Measurements from ENCODE around the gene LYRM9.
"Not testable (repeated sequence)": the region's sequence is repeated elsewhere in the genome, so short reads cannot be mapped to it uniquely, and the experiment has no call there.

DNA sequence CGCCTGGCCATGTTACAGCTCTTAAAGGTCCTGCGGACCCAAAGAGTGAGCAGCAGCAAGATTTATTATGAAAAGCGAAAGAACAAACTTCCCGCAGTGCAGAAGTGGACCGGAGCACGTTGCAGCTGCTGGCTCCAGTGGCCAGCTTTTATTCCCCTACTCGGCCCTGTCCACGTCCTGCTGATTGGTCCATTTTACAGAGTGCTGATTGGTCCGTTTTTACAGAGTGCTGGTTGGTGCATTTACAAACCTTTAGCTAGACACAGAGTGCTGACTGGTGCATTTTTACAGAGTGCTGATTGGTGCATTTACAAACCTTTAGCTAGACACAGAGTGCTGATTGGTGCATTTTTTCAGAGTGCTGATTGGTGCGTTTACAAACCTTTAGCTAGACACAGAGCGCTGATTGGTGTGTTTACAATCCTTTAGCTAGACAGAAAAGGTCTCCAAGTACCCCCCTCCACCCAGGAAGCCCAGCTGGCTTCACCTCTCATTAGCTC is 46.3 kb downstream of the LYRM9 start:
- TF ChIP-seq, protein P1, sequence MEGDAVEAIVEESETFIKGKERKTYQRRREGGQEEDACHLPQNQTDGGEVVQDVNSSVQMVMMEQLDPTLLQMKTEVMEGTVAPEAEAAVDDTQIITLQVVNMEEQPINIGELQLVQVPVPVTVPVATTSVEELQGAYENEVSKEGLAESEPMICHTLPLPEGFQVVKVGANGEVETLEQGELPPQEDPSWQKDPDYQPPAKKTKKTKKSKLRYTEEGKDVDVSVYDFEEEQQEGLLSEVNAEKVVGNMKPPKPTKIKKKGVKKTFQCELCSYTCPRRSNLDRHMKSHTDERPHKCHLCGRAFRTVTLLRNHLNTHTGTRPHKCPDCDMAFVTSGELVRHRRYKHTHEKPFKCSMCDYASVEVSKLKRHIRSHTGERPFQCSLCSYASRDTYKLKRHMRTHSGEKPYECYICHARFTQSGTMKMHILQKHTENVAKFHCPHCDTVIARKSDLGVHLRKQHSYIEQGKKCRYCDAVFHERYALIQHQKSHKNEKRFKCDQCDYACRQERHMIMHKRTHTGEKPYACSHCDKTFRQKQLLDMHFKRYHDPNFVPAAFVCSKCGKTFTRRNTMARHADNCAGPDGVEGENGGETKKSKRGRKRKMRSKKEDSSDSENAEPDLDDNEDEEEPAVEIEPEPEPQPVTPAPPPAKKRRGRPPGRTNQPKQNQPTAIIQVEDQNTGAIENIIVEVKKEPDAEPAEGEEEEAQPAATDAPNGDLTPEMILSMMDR (IDR thresholded peaks at IDR 0.05): not testable (repeated sequence)
- TF ChIP-seq TAF1 (IDR thresholded peaks at IDR 0.05; ENCODE audit: borderline replicate concordance, low read depth, low read length); CHD2 (IDR thresholded peaks at IDR 0.05; ENCODE audit: low read length, partially characterized antibody); GATA2 (CRISPR knock-in tag; IDR thresholded peaks at IDR 0.05); GABPA (IDR thresholded peaks at IDR 0.05; ENCODE audit: low read depth); SMC3 (IDR thresholded peaks at IDR 0.05; ENCODE audit: low read depth, low read length); RAD21 (IDR thresholded peaks at IDR 0.05; ENCODE audit: low read length); TEAD4 (IDR thresholded peaks at IDR 0.05; ENCODE audit: borderline replicate concordance, insufficient read depth); EP300 (IDR thresholded peaks at IDR 0.05; ENCODE audit: borderline replicate concordance in 1 of 2, low read depth in 1 of 2, low read length in 1 of 2); NFIC (IDR thresholded peaks at IDR 0.05; ENCODE audit: borderline replicate concordance); EZH2phosphoT487 (IDR thresholded peaks at IDR 0.05; ENCODE audit: borderline replicate concordance, low read depth); POLR2AphosphoS5 (IDR thresholded peaks at IDR 0.05; ENCODE audit: low read depth, low read length): not testable (repeated sequence)
- TF ChIP-seq, protein P2, sequence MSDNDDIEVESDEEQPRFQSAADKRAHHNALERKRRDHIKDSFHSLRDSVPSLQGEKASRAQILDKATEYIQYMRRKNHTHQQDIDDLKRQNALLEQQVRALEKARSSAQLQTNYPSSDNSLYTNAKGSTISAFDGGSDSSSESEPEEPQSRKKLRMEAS (IDR thresholded peaks at IDR 0.05; ENCODE audit: low read depth): not testable (repeated sequence)
- TF ChIP-seq, protein P3, sequence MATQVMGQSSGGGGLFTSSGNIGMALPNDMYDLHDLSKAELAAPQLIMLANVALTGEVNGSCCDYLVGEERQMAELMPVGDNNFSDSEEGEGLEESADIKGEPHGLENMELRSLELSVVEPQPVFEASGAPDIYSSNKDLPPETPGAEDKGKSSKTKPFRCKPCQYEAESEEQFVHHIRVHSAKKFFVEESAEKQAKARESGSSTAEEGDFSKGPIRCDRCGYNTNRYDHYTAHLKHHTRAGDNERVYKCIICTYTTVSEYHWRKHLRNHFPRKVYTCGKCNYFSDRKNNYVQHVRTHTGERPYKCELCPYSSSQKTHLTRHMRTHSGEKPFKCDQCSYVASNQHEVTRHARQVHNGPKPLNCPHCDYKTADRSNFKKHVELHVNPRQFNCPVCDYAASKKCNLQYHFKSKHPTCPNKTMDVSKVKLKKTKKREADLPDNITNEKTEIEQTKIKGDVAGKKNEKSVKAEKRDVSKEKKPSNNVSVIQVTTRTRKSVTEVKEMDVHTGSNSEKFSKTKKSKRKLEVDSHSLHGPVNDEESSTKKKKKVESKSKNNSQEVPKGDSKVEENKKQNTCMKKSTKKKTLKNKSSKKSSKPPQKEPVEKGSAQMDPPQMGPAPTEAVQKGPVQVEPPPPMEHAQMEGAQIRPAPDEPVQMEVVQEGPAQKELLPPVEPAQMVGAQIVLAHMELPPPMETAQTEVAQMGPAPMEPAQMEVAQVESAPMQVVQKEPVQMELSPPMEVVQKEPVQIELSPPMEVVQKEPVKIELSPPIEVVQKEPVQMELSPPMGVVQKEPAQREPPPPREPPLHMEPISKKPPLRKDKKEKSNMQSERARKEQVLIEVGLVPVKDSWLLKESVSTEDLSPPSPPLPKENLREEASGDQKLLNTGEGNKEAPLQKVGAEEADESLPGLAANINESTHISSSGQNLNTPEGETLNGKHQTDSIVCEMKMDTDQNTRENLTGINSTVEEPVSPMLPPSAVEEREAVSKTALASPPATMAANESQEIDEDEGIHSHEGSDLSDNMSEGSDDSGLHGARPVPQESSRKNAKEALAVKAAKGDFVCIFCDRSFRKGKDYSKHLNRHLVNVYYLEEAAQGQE (IDR thresholded peaks at IDR 0.05; ENCODE audit: low read depth, low read length): not testable (repeated sequence)

Data from SK-N-SH (cell line).